ES-I3 (cell line): ENCODE results near the gene PRDX5.

ENCODE experiments used
- H3K36me3 ChIP-seq: 2 replicates; pipeline ENCODE4 v1.6.1; 2013; ENCODE audit warnings: mild to moderate bottlenecking, low read length, control low read depth, moderate library complexity; ENCODE audit not compliant: insufficient read depth
- H3K4me1 ChIP-seq: 2 replicates; pipeline ENCODE4 v1.6.1; 2013; ENCODE audit warnings: mild to moderate bottlenecking, control low read depth, low read length; ENCODE audit not compliant: insufficient read depth
- H3K9ac ChIP-seq: 2 replicates; pipeline ENCODE4 v1.6.1; 2013; ENCODE audit warnings: low read depth, mild to moderate bottlenecking, low read length, moderate library complexity
- H3K9me3 ChIP-seq: 2 replicates; pipeline ENCODE4 v1.6.1; 2013; ENCODE audit warnings: mild to moderate bottlenecking, low read length, moderate library complexity; ENCODE audit not compliant: control insufficient read depth, insufficient read depth

Gene PRDX5

GRCh38 chr11:64349404-64349803 is 31.5 kb downstream of the PRDX5 start:
- no peak overlapping the region for H3K9ac ChIP-seq
- H3K36me3 ChIP-seq = no peaks in the 10 kb centered on the region
- no peaks in the 10 kb centered on the region for H3K9me3 ChIP-seq
- H3K4me1 ChIP-seq = peaks cover 8% of the 10 kb centered on the region; the same call in 1 of the 2 replicates

DNA sequence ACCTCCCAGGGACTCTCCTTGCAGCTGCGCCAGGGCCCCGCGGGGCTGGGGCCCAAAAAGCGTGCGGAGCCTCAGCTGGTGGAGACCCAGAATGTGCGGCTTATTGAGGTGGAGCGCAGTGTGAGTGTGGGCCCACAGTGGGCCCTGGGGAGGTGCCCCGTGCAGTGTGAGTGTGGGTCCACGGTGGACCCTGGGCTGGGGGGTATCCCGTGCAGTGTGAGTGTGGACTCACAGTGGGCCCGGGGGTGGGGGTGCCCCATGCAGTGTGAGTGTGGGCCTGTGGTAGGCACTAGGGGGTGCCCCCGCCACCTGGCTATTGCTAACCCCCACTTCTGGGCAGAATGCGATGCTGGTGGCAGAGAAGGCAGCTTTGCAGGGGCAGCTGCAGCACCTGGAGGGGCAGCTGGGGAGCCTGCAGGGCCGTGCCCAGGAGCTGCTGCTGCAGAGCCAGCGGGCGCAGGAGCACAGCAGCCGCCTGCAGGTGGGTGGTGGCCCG is 33.3 kb downstream of the PRDX5 start:
- Histone ChIP-seq H3K4me1 (peaks cover 15% of the 10 kb centered on the region; the same call in 1 of the 2 replicates), H3K36me3 (no peaks in the 10 kb centered on the region), H3K9ac (no peak overlapping the region), H3K9me3 (no peaks in the 10 kb centered on the region)

DNA sequence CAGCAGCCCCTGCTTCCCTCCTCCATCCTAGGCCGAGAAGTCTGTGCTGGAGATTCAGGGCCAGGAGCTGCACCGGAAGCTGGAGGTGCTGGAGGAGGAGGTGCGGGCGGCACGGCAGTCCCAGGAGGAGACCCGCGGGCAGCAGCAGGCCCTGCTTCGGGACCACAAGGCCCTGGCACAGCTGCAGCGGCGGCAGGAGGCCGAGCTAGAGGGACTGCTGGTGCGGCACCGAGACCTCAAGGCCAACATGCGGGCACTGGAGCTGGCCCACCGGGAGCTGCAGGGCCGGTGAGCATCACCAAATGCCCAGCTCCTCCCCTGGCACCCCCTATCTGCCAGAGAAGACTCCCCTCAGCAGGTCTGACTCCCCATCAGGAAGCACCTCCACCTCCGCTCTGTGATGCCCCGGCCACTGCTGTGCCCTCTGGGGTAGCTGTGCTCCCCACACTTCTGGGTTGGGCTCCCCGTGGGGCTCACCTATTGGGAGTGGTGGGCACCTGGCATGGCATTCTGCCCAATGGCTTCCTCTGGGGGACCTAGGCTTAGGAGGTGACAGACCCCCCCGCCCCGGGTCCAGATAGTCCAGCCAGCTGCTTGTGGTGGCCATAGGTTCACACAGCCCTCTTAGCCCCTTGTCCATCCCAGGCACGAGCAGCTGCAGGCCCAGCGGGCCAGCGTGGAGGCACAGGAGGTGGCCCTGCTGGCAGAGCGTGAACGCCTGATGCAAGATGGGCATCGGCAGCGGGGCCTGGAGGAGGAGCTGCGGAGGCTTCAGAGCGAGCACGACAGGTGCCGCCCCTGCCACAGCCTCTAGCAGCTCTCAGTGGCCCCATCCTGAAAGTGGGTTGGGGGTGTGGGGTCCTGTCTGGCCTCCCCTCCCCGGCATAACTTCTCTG is 34.4 kb downstream of the PRDX5 start:
- peaks cover 21% of the 10 kb centered on the region; the same call in 1 of the 2 replicates for H3K4me1 ChIP-seq

GRCh38 chr11:64352995-64353714 is 35.2 kb downstream of the PRDX5 start:
- Histone ChIP-seq H3K9ac (no peak overlapping the region), H3K9me3 (no peaks in the 10 kb centered on the region), H3K4me1 (peaks cover 27% of the 10 kb centered on the region; the same call in 1 of the 2 replicates)

More for the DNA sequence above, 34.4 kb downstream of the PRDX5 start:
- Histone ChIP-seq H3K36me3 (no peaks in the 10 kb centered on the region), H3K9me3 (no peaks in the 10 kb centered on the region), H3K9ac (no peak overlapping the region)

DNA sequence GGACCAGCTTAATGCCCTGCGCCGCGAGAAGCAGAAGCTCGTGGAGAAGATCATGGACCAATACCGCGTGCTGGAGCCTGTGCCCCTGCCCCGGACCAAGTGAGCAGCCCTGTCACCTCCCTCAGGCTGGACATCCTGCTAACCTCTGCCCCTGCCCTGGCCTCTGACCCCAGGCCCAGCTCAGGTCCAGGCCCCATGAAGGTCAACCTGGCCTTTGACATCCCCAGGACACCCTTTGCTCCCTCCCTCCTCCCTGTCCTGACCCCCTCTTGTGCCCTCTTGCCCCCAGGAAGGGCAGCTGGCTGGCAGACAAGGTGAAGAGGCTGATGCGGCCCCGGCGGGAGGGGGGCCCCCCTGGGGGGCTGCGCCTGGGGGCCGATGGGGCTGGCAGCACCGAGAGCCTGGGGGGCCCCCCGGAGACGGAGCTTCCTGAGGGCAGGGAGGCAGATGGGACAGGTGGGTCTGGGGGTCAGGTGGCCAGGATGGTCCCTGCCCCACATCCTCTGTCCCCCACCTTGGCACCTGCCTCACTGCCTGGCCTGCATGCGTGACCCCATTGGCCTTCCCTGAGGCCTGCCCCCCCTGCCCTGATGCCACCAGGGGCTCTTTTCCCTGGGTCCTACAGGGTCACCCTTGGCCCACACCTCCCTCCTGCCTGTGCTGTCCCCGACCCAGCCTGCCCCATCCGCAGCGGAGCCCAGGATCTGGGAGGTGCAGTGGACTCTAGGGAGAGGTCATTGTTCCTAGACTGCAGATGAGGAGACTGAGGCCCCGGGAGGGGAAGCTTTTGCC is 36.0 kb downstream of the PRDX5 start:
- no peak overlapping the region for H3K9ac ChIP-seq
- H3K4me1 ChIP-seq = peaks cover 26% of the 10 kb centered on the region; the same call in 1 of the 2 replicates
- H3K36me3 ChIP-seq = no peaks in the 10 kb centered on the region
- no peaks in the 10 kb centered on the region for H3K9me3 ChIP-seq

More at GRCh38 chr11:64352995-64353714, 35.2 kb downstream of the PRDX5 start:
- H3K36me3 ChIP-seq = no peaks in the 10 kb centered on the region

GRCh38 chr11:64355078-64355940 is 37.4 kb downstream of the PRDX5 start:
- H3K9ac ChIP-seq = peak overlapping the region; percentile 28; the same call in 1 of the 2 replicates
- no peaks in the 10 kb centered on the region for H3K9me3 ChIP-seq
- peaks cover 26% of the 10 kb centered on the region; the same call in 1 of the 2 replicates for H3K4me1 ChIP-seq
- H3K36me3 ChIP-seq = no peaks in the 10 kb centered on the region

GRCh38 chr11:64356498-64357411 is 38.8 kb downstream of the PRDX5 start:
- no peaks in the 10 kb centered on the region for H3K9me3 ChIP-seq
- no peaks in the 10 kb centered on the region for H3K36me3 ChIP-seq
- peaks cover 26% of the 10 kb centered on the region; the same call in 1 of the 2 replicates for H3K4me1 ChIP-seq
- no peak overlapping the region for H3K9ac ChIP-seq

DNA sequence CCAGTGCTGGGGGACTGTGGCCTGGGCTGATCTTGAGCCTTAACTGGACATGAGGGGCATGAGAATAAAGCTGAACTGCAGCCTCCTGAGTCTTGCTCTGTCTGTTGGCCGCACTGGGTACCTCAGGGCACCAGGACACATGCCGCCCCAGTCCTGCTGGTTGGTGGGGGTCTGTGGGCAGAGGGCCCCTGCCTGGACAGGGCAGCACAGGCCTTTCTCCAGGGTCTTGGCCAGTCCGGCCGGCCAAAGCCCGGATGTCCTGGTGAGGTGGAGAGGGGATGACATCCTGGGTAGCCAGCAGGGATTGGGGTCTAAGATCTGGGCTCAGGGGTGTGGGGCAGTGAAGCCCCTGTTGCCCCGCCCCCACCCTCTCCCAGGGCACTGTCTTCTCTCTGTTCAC is 39.5 kb downstream of the PRDX5 start:
- H3K9me3 ChIP-seq = no peaks in the 10 kb centered on the region
- H3K36me3 ChIP-seq = 0 out of 2 replicates have a peak, but pooled peaks cover 3% of the 10 kb centered on the region
- no peak overlapping the region for H3K9ac ChIP-seq
- peaks cover 26% of the 10 kb centered on the region; the same call in 1 of the 2 replicates for H3K4me1 ChIP-seq

- H3K36me3 ChIP-seq = 0 out of 2 replicates have a peak, but pooled peaks cover 3% of the 10 kb centered on the region
- peak overlapping the region; percentile 86 for H3K9ac ChIP-seq
- no peaks in the 10 kb centered on the region for H3K9me3 ChIP-seq
- H3K4me1 ChIP-seq = peaks cover 26% of the 10 kb centered on the region; the same call in 1 of the 2 replicates
These were observed 40.1 kb downstream of the PRDX5 start for GRCh38 chr11:64357904-64358535.

DNA sequence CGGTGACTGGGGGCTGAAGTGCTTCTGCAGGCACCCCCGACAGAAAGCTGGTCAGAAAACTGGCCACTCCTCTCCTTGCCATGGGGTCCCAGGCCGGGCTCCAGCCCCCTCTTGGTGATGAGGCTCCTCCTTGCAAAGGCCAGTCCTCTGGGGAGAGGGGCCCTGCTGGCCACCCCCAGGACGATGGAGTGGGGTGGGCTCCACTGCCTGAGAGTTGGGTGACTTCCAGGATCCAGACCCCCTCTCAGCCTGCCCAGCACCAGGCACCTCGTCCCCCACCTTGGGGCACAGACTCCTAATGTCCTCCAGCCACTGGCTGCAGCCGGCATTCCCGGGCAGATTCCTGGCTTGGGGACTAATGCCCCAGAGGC is 40.6 kb downstream of the PRDX5 start:
- peak overlapping the region; percentile 86 for H3K9ac ChIP-seq
- H3K36me3 ChIP-seq = 0 out of 2 replicates have a peak, but pooled peaks cover 3% of the 10 kb centered on the region
- peaks cover 26% of the 10 kb centered on the region; the same call in 1 of the 2 replicates for H3K4me1 ChIP-seq
- H3K9me3 ChIP-seq = no peaks in the 10 kb centered on the region

DNA sequence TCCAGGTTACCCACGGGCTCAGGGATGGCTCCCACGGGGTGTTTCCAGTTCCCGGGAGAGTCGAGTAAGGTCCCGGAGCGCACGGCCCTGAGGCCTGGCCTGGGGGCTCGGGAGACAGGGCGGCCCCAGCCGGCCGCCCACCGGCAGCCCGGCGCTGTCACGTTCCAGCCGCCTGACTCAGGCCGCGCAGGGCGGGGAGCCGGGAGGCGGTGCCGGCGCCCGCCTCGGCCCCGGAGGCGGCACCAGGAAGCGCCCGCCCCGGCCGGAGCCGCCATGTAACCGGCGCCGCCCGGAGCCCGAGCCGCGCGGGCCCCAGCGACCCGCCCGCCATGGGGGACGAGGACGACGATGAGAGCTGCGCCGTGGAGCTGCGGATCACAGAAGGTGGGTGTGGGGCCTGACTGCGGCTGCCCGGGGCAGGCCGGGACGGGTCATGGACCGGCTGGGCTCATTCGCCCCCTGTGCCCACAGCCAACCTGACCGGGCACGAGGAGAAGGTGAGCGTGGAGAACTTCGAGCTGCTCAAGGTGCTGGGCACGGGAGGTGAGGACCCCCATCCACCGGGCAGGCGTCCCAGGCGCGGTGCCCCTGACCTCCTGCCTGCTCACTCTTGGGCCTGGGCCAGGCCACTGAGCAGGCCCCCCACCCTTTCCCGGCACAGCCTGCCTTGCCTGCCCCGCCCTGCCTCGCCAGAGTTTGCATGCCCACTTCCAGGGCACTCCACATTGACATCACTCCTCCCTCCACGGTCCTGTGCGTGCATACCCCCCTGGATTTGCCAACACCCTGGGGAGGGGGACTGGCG is 41.2 kb downstream of the PRDX5 start, which contains the start of gene RPS6KA4:
Gene RPS6KA4 (plus strand): TSS at position 256 of the 805 bp plus-strand sequence. CDS start 74 bp downstream, at position 330.
- Histone ChIP-seq H3K9me3 (no peaks in the 10 kb centered on the region), H3K36me3 (0 out of 2 replicates have a peak, but pooled peaks cover 3% of the 10 kb centered on the region), H3K9ac (peak within 1 kb of the TSS; percentile 86), H3K4me1 (peaks cover 26% of the 10 kb centered on the region; the same call in 1 of the 2 replicates)
